HEK293T (cell line): Measurements from ENCODE around the gene ZNF740.

Experiments
- ARNT ChIP-seq: fragments of 450-650 bp; IDR thresholded peaks from 2 replicates; pipeline ENCODE4 v1.6.1; 2017; ENCODE audit warnings: mild to moderate bottlenecking
- BHLHE40 ChIP-seq: fragments of 450-650 bp; IDR thresholded peaks from 2 replicates; pipeline ENCODE4 v1.6.1; 2016; ENCODE audit warnings: mild to moderate bottlenecking, moderate library complexity, borderline replicate concordance
- FOXA1 ChIP-seq: fragments of 450-650 bp; IDR thresholded peaks from 2 replicates; pipeline ENCODE4 v1.6.1; 2016; ENCODE audit warnings: mild to moderate bottlenecking
- FOXM1 ChIP-seq: fragments of 450-650 bp; IDR thresholded peaks from 2 replicates; pipeline ENCODE4 v1.6.1; 2017; ENCODE audit warnings: mild to moderate bottlenecking, borderline replicate concordance
- NFRKB ChIP-seq: fragments of 450-650 bp; IDR thresholded peaks from 2 replicates; pipeline ENCODE4 v1.6.1; 2016; ENCODE audit warnings: mild to moderate bottlenecking, moderate library complexity
- SP1 ChIP-seq: fragments of 450-650 bp; IDR thresholded peaks from 2 replicates; pipeline ENCODE4 v1.6.1; 2017
- ZNF384 ChIP-seq: fragments of 450-650 bp; IDR thresholded peaks from 2 replicates; pipeline ENCODE4 v1.6.1; 2016

GRCh38 chr12:53194973-53195372 is 14.5 kb downstream of the ZNF740 start:
- no peak for TF ChIP-seq ARNT
- no peak for TF ChIP-seq ZNF384
- TF ChIP-seq FOXA1: no peak
- no peak for TF ChIP-seq SP1
- no peak for TF ChIP-seq BHLHE40
- no peak for TF ChIP-seq NFRKB
- no peak for TF ChIP-seq FOXM1
